ENCODE results near the gene SHB. TPM values are rescaled to one million over a fixed set of nuclear protein-coding genes. Genes with fewer than 3 reads are reported as not detected.

The SHB gene
- total RNA-seq, 1 donor from 2014 or later: 33.4 TPM

- DNase-seq: no peak
These were observed 46.0 kb downstream of the SHB start for GRCh38 chr9:38022995-38023394.

- DNase-seq: no peak
These were observed 46.7 kb downstream of the SHB start for GRCh38 chr9:38022203-38022895.

GRCh38 chr9:38020151-38021076, 48.6 kb downstream of the SHB start:
- no peak for DNase-seq

- DNase-seq: no peak
These were observed 49.3 kb downstream of the SHB start for GRCh38 chr9:38019731-38020130.

- peak; percentile 84 for DNase-seq
These were observed 49.9 kb downstream of the SHB start for GRCh38 chr9:38018958-38019602.

GRCh38 chr9:38018241-38018957, 50.6 kb downstream of the SHB start:
- no peak for DNase-seq

GRCh38 chr9:38017885-38018186, 51.2 kb downstream of the SHB start:
- no peak for DNase-seq

- DNase-seq: peak; percentile 74
These were observed 51.7 kb downstream of the SHB start for GRCh38 chr9:38017149-38017884.

- DNase-seq: peak; percentile 57
These were observed 52.5 kb downstream of the SHB start for GRCh38 chr9:38016375-38017135.

- DNase-seq: no peak
These were observed 53.1 kb downstream of the SHB start for GRCh38 chr9:38015906-38016305.

- peak; percentile 43 for DNase-seq
These were observed 53.8 kb downstream of the SHB start for GRCh38 chr9:38015266-38015665.

GRCh38 chr9:38012767-38013450, 56.1 kb downstream of the SHB start:
- DNase-seq: no peak

GRCh38 chr9:38011991-38012390, 57.0 kb downstream of the SHB start:
- DNase-seq: no peak

- DNase-seq: no peak
These were observed 57.9 kb downstream of the SHB start for GRCh38 chr9:38010918-38011704.

- no peak for DNase-seq
These were observed 59.0 kb downstream of the SHB start for GRCh38 chr9:38009990-38010389.

- DNase-seq: no peak
These were observed 60.0 kb downstream of the SHB start for GRCh38 chr9:38009035-38009501.

GRCh38 chr9:38008168-38009034, 60.6 kb downstream of the SHB start:
- peak; percentile 93 for DNase-seq

- DNase-seq: no peak
These were observed 62.0 kb downstream of the SHB start for GRCh38 chr9:38007016-38007415.

- DNase-seq: no peak
These were observed 62.9 kb downstream of the SHB start for GRCh38 chr9:38006163-38006562.

Measured in dermis blood vessel endothelial cell (primary cell).